HUES48 (cell line): ENCODE results near the gene TMEM131L.
"Not testable (repeated sequence)": the region's sequence is repeated elsewhere in the genome, so short reads cannot be mapped to it uniquely, and the experiment has no call there.

Experiments used
- H3K27ac ChIP-seq: one replicate; pipeline ENCODE4 v1.7.0; 2013; ENCODE audit warnings: low read depth, low read length, inconsistent platforms
- H3K27me3 ChIP-seq: 2 replicates; pipeline ENCODE4 v1.6.1; 2013; ENCODE audit warnings: mild to moderate bottlenecking, low read length; ENCODE audit not compliant: control insufficient read depth, insufficient read depth
- H3K36me3 ChIP-seq: 2 replicates; pipeline ENCODE4 v1.6.1; 2013; ENCODE audit warnings: low read length; ENCODE audit not compliant: control insufficient read depth, insufficient read depth
- H3K4me1 ChIP-seq: 2 replicates; pipeline ENCODE4 v1.6.1; 2013; ENCODE audit warnings: mild to moderate bottlenecking, low read length; ENCODE audit not compliant: control insufficient read depth, insufficient read depth
- H3K4me3 ChIP-seq: 2 replicates; pipeline ENCODE4 v1.5.1; 2013; ENCODE audit warnings: mild to moderate bottlenecking, low read depth, low read length
- H3K9ac ChIP-seq: 2 replicates; pipeline ENCODE4 v1.6.1; 2013; ENCODE audit warnings: mild to moderate bottlenecking, low read depth, low read length, moderate library complexity
- H3K9me3 ChIP-seq: 2 replicates; pipeline ENCODE4 v1.6.1; 2013; ENCODE audit warnings: low read length; ENCODE audit not compliant: control insufficient read depth, insufficient read depth

TMEM131L gene

GRCh38 chr4:153663667-153664066 is 197.5 kb downstream of the TMEM131L start:
- Histone ChIP-seq H3K27ac (no peak overlapping the region), H3K9me3 (peaks cover 7% of the 10 kb centered on the region; the same call in 1 of the 2 replicates), H3K9ac (no peak overlapping the region), H3K4me1 (no peaks in the 10 kb centered on the region), H3K4me3 (no peak overlapping the region), H3K27me3 (no peaks in the 10 kb centered on the region), H3K36me3 (no peaks in the 10 kb centered on the region)

GRCh38 chr4:153666505-153666904 is 200.3 kb downstream of the TMEM131L start:
- H3K4me3 ChIP-seq, H3K4me1 ChIP-seq, H3K27me3 ChIP-seq, H3K27ac ChIP-seq, H3K9me3 ChIP-seq, H3K9ac ChIP-seq, H3K36me3 ChIP-seq: not testable (repeated sequence)

GRCh38 chr4:153668647-153669046 is 202.5 kb downstream of the TMEM131L start:
- H3K36me3 ChIP-seq: no peaks in the 10 kb centered on the region
- no peaks in the 10 kb centered on the region for H3K9me3 ChIP-seq

GRCh38 chr4:153669838-153670237 is 203.7 kb downstream of the TMEM131L start:
- H3K4me3 ChIP-seq: no peak overlapping the region
- no peaks in the 10 kb centered on the region for H3K27me3 ChIP-seq
- no peaks in the 10 kb centered on the region for H3K4me1 ChIP-seq
- no peak overlapping the region for H3K27ac ChIP-seq
- no peaks in the 10 kb centered on the region for H3K36me3 ChIP-seq
- no peaks in the 10 kb centered on the region for H3K9me3 ChIP-seq
- no peak overlapping the region for H3K9ac ChIP-seq

More at GRCh38 chr4:153668647-153669046, 202.5 kb downstream of the TMEM131L start:
- Histone ChIP-seq H3K4me1 (no peaks in the 10 kb centered on the region), H3K9ac (no peak overlapping the region), H3K27me3 (no peaks in the 10 kb centered on the region), H3K4me3 (no peak overlapping the region), H3K27ac (no peak overlapping the region)

GRCh38 chr4:153676486-153676885 is 210.3 kb downstream of the TMEM131L start:
- Histone ChIP-seq H3K9ac (no peak overlapping the region), H3K27ac (no peak overlapping the region)

GRCh38 chr4:153676984-153677383 is 210.8 kb downstream of the TMEM131L start:
- Histone ChIP-seq H3K9ac (no peak overlapping the region), H3K36me3 (no peaks in the 10 kb centered on the region), H3K9me3 (no peaks in the 10 kb centered on the region), H3K4me1 (no peaks in the 10 kb centered on the region), H3K27ac (no peak overlapping the region), H3K27me3 (peaks cover 8% of the 10 kb centered on the region), H3K4me3 (no peak overlapping the region)

More at GRCh38 chr4:153676486-153676885, 210.3 kb downstream of the TMEM131L start:
- Histone ChIP-seq H3K4me1 (no peaks in the 10 kb centered on the region), H3K9me3 (no peaks in the 10 kb centered on the region), H3K36me3 (no peaks in the 10 kb centered on the region), H3K4me3 (no peak overlapping the region), H3K27me3 (0 out of 2 replicates have a peak, but pooled peaks cover 3% of the 10 kb centered on the region)

GRCh38 chr4:153679486-153679885 is 213.3 kb downstream of the TMEM131L start:
- Histone ChIP-seq H3K4me3 (no peak overlapping the region), H3K36me3 (no peaks in the 10 kb centered on the region), H3K27ac (no peak overlapping the region), H3K9ac (no peak overlapping the region), H3K27me3 (peaks cover 33% of the 10 kb centered on the region), H3K9me3 (no peaks in the 10 kb centered on the region), H3K4me1 (peaks cover 5% of the 10 kb centered on the region; the same call in 1 of the 2 replicates)

- H3K9me3 ChIP-seq: peaks cover 20% of the 10 kb centered on the region
- no peak overlapping the region for H3K27ac ChIP-seq
- H3K36me3 ChIP-seq: no peaks in the 10 kb centered on the region
- no peak overlapping the region for H3K9ac ChIP-seq
- H3K4me1 ChIP-seq: peaks cover 8% of the 10 kb centered on the region; the same call in 1 of the 2 replicates
- H3K27me3 ChIP-seq: peaks cover 46% of the 10 kb centered on the region
- H3K4me3 ChIP-seq: peak overlapping the region; percentile 68
These were observed 217.6 kb downstream of the TMEM131L start for GRCh38 chr4:153683763-153684181.

- Histone ChIP-seq H3K27ac (no peak within 1 kb of the TSS), H3K27me3 (peaks cover 46% of the 10 kb centered on the region), H3K9me3 (peaks cover 24% of the 10 kb centered on the region), H3K4me1 (peaks cover 8% of the 10 kb centered on the region; the same call in 1 of the 2 replicates), H3K9ac (no peak within 1 kb of the TSS), H3K4me3 (peak within 1 kb of the TSS; percentile 68), H3K36me3 (no peaks in the 10 kb centered on the region)
These were observed 218.2 kb downstream of the TMEM131L start, which contains the start of gene TLR2 for GRCh38 chr4:153684182-153684970. Gene TLR2 (plus strand): TSS chr4:153684280. CDS start chr4:153702908, 18,628 bp downstream.

GRCh38 chr4:153684971-153685371 is 218.8 kb downstream of the TMEM131L start:
- Histone ChIP-seq H3K4me3 (peak overlapping the region; percentile 68), H3K9me3 (peaks cover 24% of the 10 kb centered on the region), H3K27ac (no peak overlapping the region), H3K4me1 (peaks cover 8% of the 10 kb centered on the region; the same call in 1 of the 2 replicates), H3K36me3 (no peaks in the 10 kb centered on the region), H3K27me3 (peaks cover 46% of the 10 kb centered on the region), H3K9ac (no peak overlapping the region)
